Measurements from ENCODE around the gene DNAH14. TPM values are rescaled to one million over a fixed set of nuclear protein-coding genes. Genes with fewer than 3 reads are reported as not detected.
"Not testable (repeated sequence)": the region's sequence is repeated elsewhere in the genome, so short reads cannot be mapped to it uniquely, and the experiment has no call there.

The DNAH14 gene
- total RNA-seq, 1 experiment from 2014 or later = 69.7 TPM

GRCh38 chr1:225228871-225229303 is 299.4 kb downstream of the DNAH14 start:
- Mint-ChIP-seq H3K36me3 (ENCODE audit: insufficient read depth, unreplicated experiment) (no peaks in the 10 kb centered on the region), H3K27ac (ENCODE audit: low read depth, unreplicated experiment) (no peak overlapping the region), H3K27me3 (ENCODE audit: insufficient read depth, unreplicated experiment) (no peaks in the 10 kb centered on the region), H3K4me3 (ENCODE audit: unreplicated experiment) (no peak overlapping the region), H3K4me1 (ENCODE audit: insufficient read depth, unreplicated experiment) (no peaks in the 10 kb centered on the region), H3K9me3 (ENCODE audit: unreplicated experiment) (peaks cover 13% of the 10 kb centered on the region)
- intact Hi-C loops (cut with micrococcal nuclease) = no loop called here
- TF ChIP-seq CTCF (IDR thresholded peaks at IDR 0.05; ENCODE audit: unreplicated experiment) = no peak
- CTCF ChIA-PET = interaction anchor here (0.8 kb wide), 1 partner anchor 12 kb away, joined by 3 read pairs; no protein-coding TSS in a partner anchor
- POLR2A ChIA-PET = interaction anchor here (0.7 kb wide), 1 partner anchor 14 kb away, joined by 3 read pairs; no protein-coding TSS in a partner anchor
- DNase-seq (ENCODE audit: unreplicated experiment) = no peak
- BruUV-seq (replicated peaks) = no TSS peak

DNA sequence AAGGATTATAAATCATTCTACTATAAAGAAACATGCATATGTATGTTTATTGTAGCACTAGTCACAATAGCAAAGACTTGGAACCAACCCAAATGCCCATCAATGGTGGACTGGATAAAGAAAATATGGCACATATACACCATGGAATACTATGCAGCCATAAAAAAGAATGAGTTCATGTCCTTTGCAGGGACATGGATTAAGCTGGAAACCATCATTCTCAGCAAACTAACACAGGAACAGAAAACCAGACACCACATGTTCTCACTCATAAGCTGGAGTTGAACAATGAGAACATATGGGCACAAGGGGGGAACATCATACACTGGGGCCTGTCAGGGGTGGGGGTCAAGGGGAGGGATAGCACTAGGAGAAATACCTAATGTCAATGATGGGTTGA is 300.0 kb downstream of the DNAH14 start:
- H3K4me1 Mint-ChIP-seq (ENCODE audit: insufficient read depth, unreplicated experiment); H3K36me3 Mint-ChIP-seq (ENCODE audit: insufficient read depth, unreplicated experiment); H3K27me3 Mint-ChIP-seq (ENCODE audit: insufficient read depth, unreplicated experiment); H3K4me3 Mint-ChIP-seq (ENCODE audit: unreplicated experiment); H3K27ac Mint-ChIP-seq (ENCODE audit: low read depth, unreplicated experiment); BruUV-seq (replicated peaks); intact Hi-C loops (cut with micrococcal nuclease); DNase-seq (ENCODE audit: unreplicated experiment): not testable (repeated sequence)
- CTCF ChIA-PET = interaction anchor here (0.6 kb wide), 1 partner anchor 12 kb away, joined by 3 read pairs; no protein-coding TSS in a partner anchor
- POLR2A ChIA-PET = interaction anchor here (0.7 kb wide), 1 partner anchor 13 kb away, joined by 3 read pairs; no protein-coding TSS in a partner anchor
- H3K9me3 Mint-ChIP-seq (ENCODE audit: unreplicated experiment) = peaks cover 15% of the 10 kb centered on the region

- no peak overlapping the region for H3K4me3 Mint-ChIP-seq (ENCODE audit: unreplicated experiment)
- ChIA-PET POLR2A (interaction anchor here (0.8 kb wide), 2 partner anchors 13 to 18 kb away, joined by 3 to 4 read pairs; no protein-coding TSS in a partner anchor), CTCF (interaction anchor here (0.7 to 1.5 kb wide), 2 partner anchors 88 to 89 kb away, joined by 3 read pairs; no protein-coding TSS in a partner anchor)
- no peak for DNase-seq (ENCODE audit: unreplicated experiment)
- H3K9me3 Mint-ChIP-seq (ENCODE audit: unreplicated experiment) = peaks cover 15% of the 10 kb centered on the region
- H3K27ac Mint-ChIP-seq (ENCODE audit: low read depth, unreplicated experiment) = no peak overlapping the region
- H3K4me1 Mint-ChIP-seq (ENCODE audit: insufficient read depth, unreplicated experiment) = no peaks in the 10 kb centered on the region
- BruUV-seq (replicated peaks) = no TSS peak
- intact Hi-C loops (cut with micrococcal nuclease) = no loop called here
- TF ChIP-seq CTCF (IDR thresholded peaks at IDR 0.05; ENCODE audit: unreplicated experiment) = no peak
- H3K36me3 Mint-ChIP-seq (ENCODE audit: insufficient read depth, unreplicated experiment) = no peaks in the 10 kb centered on the region
- no peaks in the 10 kb centered on the region for H3K27me3 Mint-ChIP-seq (ENCODE audit: insufficient read depth, unreplicated experiment)
Observed at GRCh38 chr1:225230483-225230882, 301.0 kb downstream of the DNAH14 start.

DNA sequence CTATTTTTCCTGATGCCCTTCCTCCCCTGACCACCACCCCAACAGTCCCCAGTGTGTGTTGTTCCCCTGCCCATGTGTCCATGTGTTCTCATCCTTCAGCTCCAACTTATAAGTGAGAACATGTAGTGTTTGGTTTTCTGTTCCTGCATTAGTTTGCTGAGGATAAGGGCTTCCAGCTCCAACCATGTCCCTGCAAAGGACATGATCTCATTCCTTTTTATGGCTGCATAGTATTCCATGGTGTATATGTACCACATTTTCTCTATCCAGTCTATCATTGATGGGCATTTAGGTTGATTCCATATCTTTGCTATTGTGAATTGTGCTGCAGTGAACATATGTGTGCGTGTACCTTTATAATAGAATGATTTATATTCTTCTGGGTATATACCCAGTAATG is 303.5 kb downstream of the DNAH14 start:
- BruUV-seq (replicated peaks); intact Hi-C loops (cut with micrococcal nuclease); H3K27me3 Mint-ChIP-seq (ENCODE audit: insufficient read depth, unreplicated experiment); DNase-seq (ENCODE audit: unreplicated experiment); CTCF ChIA-PET; H3K4me1 Mint-ChIP-seq (ENCODE audit: insufficient read depth, unreplicated experiment); H3K4me3 Mint-ChIP-seq (ENCODE audit: unreplicated experiment); POLR2A ChIA-PET; H3K36me3 Mint-ChIP-seq (ENCODE audit: insufficient read depth, unreplicated experiment); H3K27ac Mint-ChIP-seq (ENCODE audit: low read depth, unreplicated experiment): not testable (repeated sequence)
- peaks cover 28% of the 10 kb centered on the region for H3K9me3 Mint-ChIP-seq (ENCODE audit: unreplicated experiment)

- TF ChIP-seq CTCF (IDR thresholded peaks at IDR 0.05; ENCODE audit: unreplicated experiment) = no peak
- no peak overlapping the region for H3K4me3 Mint-ChIP-seq (ENCODE audit: unreplicated experiment)
- peaks cover 24% of the 10 kb centered on the region for H3K9me3 Mint-ChIP-seq (ENCODE audit: unreplicated experiment)
- intact Hi-C loops (cut with micrococcal nuclease) = no loop called here
- BruUV-seq (replicated peaks) = no TSS peak
- H3K4me1 Mint-ChIP-seq (ENCODE audit: insufficient read depth, unreplicated experiment) = no peaks in the 10 kb centered on the region
- H3K36me3 Mint-ChIP-seq (ENCODE audit: insufficient read depth, unreplicated experiment) = no peaks in the 10 kb centered on the region
- H3K27ac Mint-ChIP-seq (ENCODE audit: low read depth, unreplicated experiment) = no peak overlapping the region
- no peaks in the 10 kb centered on the region for H3K27me3 Mint-ChIP-seq (ENCODE audit: insufficient read depth, unreplicated experiment)
- ChIA-PET POLR2A (interaction anchor here (0.6 to 0.7 kb wide), 2 partner anchors 13 to 221 kb away, joined by 3 to 4 read pairs; no protein-coding TSS in a partner anchor), CTCF (interaction anchor here (0.5 to 0.6 kb wide), 4 partner anchors 10 to 129 kb away, joined by 3 to 4 read pairs (median 4); no protein-coding TSS in a partner anchor)
- DNase-seq (ENCODE audit: unreplicated experiment) = no peak
Observed at GRCh38 chr1:225242611-225243010, 313.1 kb downstream of the DNAH14 start.
